Karpas-422 (cell line): ENCODE results near the gene YPEL3. TPM values are rescaled to one million over a fixed set of nuclear protein-coding genes. Genes with fewer than 3 reads are reported as not detected.
A peak's percentile ranks its signal among the peaks of the same experiment; 100 is the strongest.
"Not testable (repeated sequence)": the region's sequence is repeated elsewhere in the genome, so short reads cannot be mapped to it uniquely, and the experiment has no call there.

Source experiments
- DNase-seq: peaks from one replicate; pipeline ENCODE4 v3.0.0-alpha.2; 2015
- H2AFZ ChIP-seq: fragments of 200-600 bp; sonication (generic); 2 replicates; pipeline ENCODE4 v1.6.1; 2014; ENCODE audit warnings: antibody characterized with exemption, low read length, mixed read lengths
- H3K27ac ChIP-seq: fragments of 200-600 bp; sonication (generic); 2 replicates; pipeline ENCODE4 v1.5.1; 2014; ENCODE audit warnings: mild to moderate bottlenecking, low read length, moderate library complexity
- H3K27me3 ChIP-seq: fragments of 200-600 bp; sonication (generic); 2 replicates; pipeline ENCODE4 v1.6.1; 2014; ENCODE audit warnings: low read length, mixed read lengths
- H3K36me3 ChIP-seq: fragments of 200-600 bp; sonication (generic); 2 replicates; pipeline ENCODE4 v1.6.1; 2014; ENCODE audit warnings: low read length, mixed read lengths; ENCODE audit not compliant: insufficient read depth
- H3K4me1 ChIP-seq: fragments of 200-600 bp; sonication (generic); 2 replicates; pipeline ENCODE4 v1.6.1; 2014; ENCODE audit warnings: mild to moderate bottlenecking, low read length, mixed read lengths
- H3K4me2 ChIP-seq: fragments of 200-600 bp; sonication (generic); 2 replicates; pipeline ENCODE4 v1.6.1; 2014; ENCODE audit warnings: low read length, low read depth, mild to moderate bottlenecking; ENCODE audit not compliant: poor library complexity, severe bottlenecking
- H3K4me3 ChIP-seq: fragments of 200-600 bp; sonication (generic); 2 replicates; pipeline ENCODE4 v1.5.1; 2014; ENCODE audit warnings: mild to moderate bottlenecking, antibody characterized with exemption, low read length, mixed read lengths
- H3K79me2 ChIP-seq: fragments of 200-600 bp; sonication (generic); 2 replicates; pipeline ENCODE4 v1.6.1; 2014; ENCODE audit warnings: mild to moderate bottlenecking, low read length, mixed read lengths
- H3K9ac ChIP-seq: fragments of 200-600 bp; sonication (generic); 2 replicates; pipeline ENCODE4 v1.6.0; 2014; ENCODE audit warnings: low read length
- H3K9me2 ChIP-seq: fragments of 200-600 bp; sonication (generic), shearing (Covaris generic); replicated peaks from 2 replicates; pipeline ENCODE4 v1.6.0; 2014; ENCODE audit warnings: mild to moderate bottlenecking, low read length, moderate library complexity; ENCODE audit not compliant: insufficient read depth
- H3K9me3 ChIP-seq: fragments of 300-700, 200-600 bp; sonication (generic); 2 replicates; pipeline ENCODE4 v1.6.1; 2014; ENCODE audit warnings: low read length, mixed read lengths
- H4K20me1 ChIP-seq: fragments of 200-600 bp; sonication (generic); 2 replicates; pipeline ENCODE4 v1.6.1; 2014; ENCODE audit warnings: mild to moderate bottlenecking, antibody characterized with exemption, low read length, low read depth; ENCODE audit not compliant: insufficient read depth
- total RNA-seq: library from RNA; depleted of rRNA; stranded (reverse); fragments of >200 nt; shearing (Covaris generic); gene quantifications from 2 replicates; pipeline ENCODE4 v1.2.3, GENCODE V29; 2014; ENCODE audit warnings: low replicate concordance

The YPEL3 gene
- total RNA-seq, 1 experiment from 2014 or later: 62.1 TPM

DNA sequence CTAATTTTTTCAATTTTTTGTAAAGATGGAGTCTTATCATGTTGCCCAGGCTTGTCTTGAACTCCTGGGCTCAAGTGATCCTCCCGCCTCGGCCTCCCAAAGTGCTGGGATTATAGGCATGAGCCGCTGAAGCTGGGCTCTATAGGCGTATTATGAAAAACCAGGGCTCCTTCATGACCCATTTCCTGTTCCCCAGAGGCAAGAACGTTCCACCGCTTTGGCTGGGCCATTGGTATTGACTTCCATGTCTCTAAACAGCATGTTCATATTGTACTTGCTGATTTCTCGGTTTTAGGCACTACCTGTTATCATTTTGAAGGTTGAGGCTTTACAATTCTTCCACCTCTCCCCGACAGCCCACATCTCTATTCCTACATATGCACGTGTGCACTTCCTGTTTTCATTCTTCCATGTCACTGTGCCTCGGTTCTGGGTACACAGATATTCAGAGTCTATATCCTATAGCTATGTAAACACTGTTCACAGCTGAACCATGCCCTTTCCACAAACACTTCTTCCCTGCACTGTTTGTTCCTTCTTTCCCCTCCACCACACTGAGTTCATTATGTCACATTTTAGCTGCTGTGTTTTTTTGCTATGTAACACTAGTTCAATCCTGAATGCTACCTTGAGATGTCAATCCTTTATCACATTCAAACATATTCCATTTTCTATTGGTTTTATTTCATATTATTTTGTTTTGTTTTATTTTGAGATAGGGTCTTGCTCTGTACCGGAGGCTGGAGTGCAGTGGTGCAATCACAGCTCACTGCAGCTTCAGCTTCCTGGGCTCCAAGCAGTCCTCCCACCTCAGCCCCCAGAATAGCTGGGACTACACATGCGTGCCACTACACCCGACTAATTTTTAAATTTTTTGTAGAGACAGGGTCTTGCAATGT is 43.8 kb upstream of the YPEL3 start:
- no peaks in the 10 kb centered on the region for H3K79me2 ChIP-seq
- peak overlapping the region; percentile 11 for H3K4me2 ChIP-seq
- H3K27me3 ChIP-seq: no peaks in the 10 kb centered on the region
- no peak for DNase-seq
- H3K4me1 ChIP-seq: peaks cover 5% of the 10 kb centered on the region
- no peaks in the 10 kb centered on the region for H3K9me3 ChIP-seq
- H3K9me2 ChIP-seq: no peaks in the 10 kb centered on the region
- H2AFZ ChIP-seq: peak overlapping the region; percentile 74
- H3K36me3 ChIP-seq: no peaks in the 10 kb centered on the region
- H4K20me1 ChIP-seq: no peaks in the 10 kb centered on the region
- no peak overlapping the region for H3K9ac ChIP-seq
- no peak overlapping the region for H3K27ac ChIP-seq
- no peak overlapping the region for H3K4me3 ChIP-seq

- Histone ChIP-seq H3K9me3 (no peaks in the 10 kb centered on the region), H3K27ac (no peak overlapping the region), H3K27me3 (no peaks in the 10 kb centered on the region), H3K9ac (no peak overlapping the region), H3K9me2 (no peaks in the 10 kb centered on the region), H3K4me2 (no peak overlapping the region), H3K4me1 (peaks cover 5% of the 10 kb centered on the region), H3K79me2 (no peaks in the 10 kb centered on the region), H2AFZ (no peak overlapping the region), H3K36me3 (no peaks in the 10 kb centered on the region), H4K20me1 (no peaks in the 10 kb centered on the region), H3K4me3 (no peak overlapping the region)
- DNase-seq: no peak
These were observed 41.9 kb upstream of the YPEL3 start for GRCh38 chr16:30137897-30138296.

- no peak for DNase-seq
- no peaks in the 10 kb centered on the region for H3K9me3 ChIP-seq
- no peaks in the 10 kb centered on the region for H4K20me1 ChIP-seq
- H3K9me2 ChIP-seq: no peaks in the 10 kb centered on the region
- H3K4me1 ChIP-seq: peaks cover 5% of the 10 kb centered on the region
- no peak overlapping the region for H3K9ac ChIP-seq
- H3K36me3 ChIP-seq: no peaks in the 10 kb centered on the region
- no peaks in the 10 kb centered on the region for H3K79me2 ChIP-seq
- no peaks in the 10 kb centered on the region for H3K27me3 ChIP-seq
- H2AFZ ChIP-seq: no peak overlapping the region
- no peak overlapping the region for H3K4me3 ChIP-seq
- no peak overlapping the region for H3K4me2 ChIP-seq
- H3K27ac ChIP-seq: no peak overlapping the region
These were observed 41.1 kb upstream of the YPEL3 start for GRCh38 chr16:30136971-30137605.

DNA sequence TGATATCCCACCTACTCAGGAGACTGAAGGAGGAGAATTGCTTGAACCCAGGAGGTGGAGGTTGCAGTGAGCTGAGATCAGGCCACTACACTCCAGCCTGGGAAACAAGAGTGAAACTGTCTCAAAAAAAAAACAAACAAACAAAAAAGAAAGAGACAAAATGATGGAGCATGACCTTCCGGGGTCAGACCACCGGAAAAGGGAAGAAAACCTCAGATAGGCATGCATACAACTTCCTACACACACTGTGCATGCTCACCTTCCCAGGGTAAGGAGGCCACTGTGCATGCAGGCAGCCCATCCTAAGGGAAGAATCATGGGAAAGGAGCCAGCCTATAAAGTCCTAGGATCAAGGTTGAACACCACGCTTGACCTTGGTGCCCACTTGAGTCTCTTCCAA is 36.6 kb upstream of the YPEL3 start:
- no peaks in the 10 kb centered on the region for H3K9me2 ChIP-seq
- no peak overlapping the region for H3K4me3 ChIP-seq
- no peaks in the 10 kb centered on the region for H3K9me3 ChIP-seq
- H2AFZ ChIP-seq: no peak overlapping the region
- H3K4me2 ChIP-seq: no peak overlapping the region
- H3K9ac ChIP-seq: no peak overlapping the region
- H3K27ac ChIP-seq: no peak overlapping the region
- H3K4me1 ChIP-seq: no peaks in the 10 kb centered on the region
- H3K27me3 ChIP-seq: no peaks in the 10 kb centered on the region
- no peaks in the 10 kb centered on the region for H4K20me1 ChIP-seq
- no peak for DNase-seq
- H3K36me3 ChIP-seq: no peaks in the 10 kb centered on the region
- H3K79me2 ChIP-seq: no peaks in the 10 kb centered on the region

DNA sequence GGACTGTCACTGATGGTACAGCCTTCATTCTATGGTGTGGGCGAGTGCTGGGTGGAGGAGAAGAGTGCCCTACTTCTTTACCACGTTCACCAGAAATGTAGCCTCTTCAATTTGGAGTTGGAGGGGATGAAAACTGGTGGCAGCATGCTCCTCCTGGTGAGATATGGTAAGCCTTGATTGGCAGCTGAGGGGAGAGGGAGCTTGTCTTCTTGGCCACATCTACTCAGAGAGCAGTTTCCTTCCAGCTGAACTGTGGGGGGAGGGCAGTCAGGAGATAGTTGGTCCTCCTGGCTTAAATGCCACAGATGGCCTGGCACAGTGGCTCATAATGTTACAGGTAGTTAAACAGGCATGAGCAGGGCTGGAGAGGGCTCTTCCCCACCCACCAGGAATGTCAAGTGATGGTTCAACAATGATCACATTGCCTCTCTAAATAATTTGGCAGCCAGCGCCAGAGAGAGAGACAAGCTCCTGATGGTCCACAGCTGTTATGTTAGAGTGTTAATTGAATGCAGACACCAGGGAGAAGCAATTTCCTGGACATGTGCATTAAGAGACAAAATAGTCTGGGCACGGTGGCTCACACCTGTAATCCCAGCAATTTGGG is 36.0 kb upstream of the YPEL3 start:
- Histone ChIP-seq H3K9ac (no peak overlapping the region), H3K36me3 (no peaks in the 10 kb centered on the region), H3K4me1 (no peaks in the 10 kb centered on the region), H4K20me1 (no peaks in the 10 kb centered on the region), H3K4me3 (no peak overlapping the region), H3K9me3 (no peaks in the 10 kb centered on the region), H3K4me2 (no peak overlapping the region), H3K79me2 (no peaks in the 10 kb centered on the region), H2AFZ (no peak overlapping the region), H3K27me3 (no peaks in the 10 kb centered on the region), H3K9me2 (no peaks in the 10 kb centered on the region), H3K27ac (no peak overlapping the region)
- no peak for DNase-seq

GRCh38 chr16:30127993-30128392 is 32.0 kb upstream of the YPEL3 start:
- no peak overlapping the region for H3K4me2 ChIP-seq
- no peak for DNase-seq
- H3K79me2 ChIP-seq: no peaks in the 10 kb centered on the region
- no peaks in the 10 kb centered on the region for H3K27me3 ChIP-seq
- no peaks in the 10 kb centered on the region for H3K36me3 ChIP-seq
- no peaks in the 10 kb centered on the region for H3K9me3 ChIP-seq
- H3K9ac ChIP-seq: no peak overlapping the region
- no peak overlapping the region for H3K27ac ChIP-seq
- no peaks in the 10 kb centered on the region for H3K9me2 ChIP-seq
- H2AFZ ChIP-seq: no peak overlapping the region
- H3K4me3 ChIP-seq: no peak overlapping the region
- peaks cover 6% of the 10 kb centered on the region for H3K4me1 ChIP-seq
- no peaks in the 10 kb centered on the region for H4K20me1 ChIP-seq

GRCh38 chr16:30125690-30126089 is 29.7 kb upstream of the YPEL3 start:
- not testable (repeated sequence) for H3K4me3 ChIP-seq, H3K27me3 ChIP-seq, H4K20me1 ChIP-seq, H3K9me2 ChIP-seq, H3K9me3 ChIP-seq, H3K36me3 ChIP-seq, H2AFZ ChIP-seq, DNase-seq, H3K27ac ChIP-seq, H3K4me2 ChIP-seq, H3K9ac ChIP-seq
- Histone ChIP-seq H3K4me1 (peaks cover 14% of the 10 kb centered on the region), H3K79me2 (peaks cover 11% of the 10 kb centered on the region)

GRCh38 chr16:30124985-30125379 is 29.0 kb upstream of the YPEL3 start:
- Histone ChIP-seq H2AFZ (no peak overlapping the region), H3K4me3 (no peak overlapping the region), H3K9me2 (no peaks in the 10 kb centered on the region), H3K4me1 (peaks cover 14% of the 10 kb centered on the region), H3K9ac (no peak overlapping the region), H4K20me1 (no peaks in the 10 kb centered on the region), H3K27ac (no peak overlapping the region), H3K36me3 (no peaks in the 10 kb centered on the region), H3K27me3 (no peaks in the 10 kb centered on the region), H3K79me2 (peaks cover 11% of the 10 kb centered on the region), H3K9me3 (no peaks in the 10 kb centered on the region), H3K4me2 (no peak overlapping the region)
- no peak for DNase-seq
